NCI-H446 treated with DMSO at 0.1 percent for 48 hours (cell line): Measurements from ENCODE around the gene EDC3.
"Not testable (repeated sequence)": the region's sequence is repeated elsewhere in the genome, so short reads cannot be mapped to it uniquely, and the experiment has no call there.

Experiments
- DNase-seq: peaks from one replicate; lab custom pipeline; 2025; lab: John Stamatoyannopoulos, UW

The EDC3 gene

DNA sequence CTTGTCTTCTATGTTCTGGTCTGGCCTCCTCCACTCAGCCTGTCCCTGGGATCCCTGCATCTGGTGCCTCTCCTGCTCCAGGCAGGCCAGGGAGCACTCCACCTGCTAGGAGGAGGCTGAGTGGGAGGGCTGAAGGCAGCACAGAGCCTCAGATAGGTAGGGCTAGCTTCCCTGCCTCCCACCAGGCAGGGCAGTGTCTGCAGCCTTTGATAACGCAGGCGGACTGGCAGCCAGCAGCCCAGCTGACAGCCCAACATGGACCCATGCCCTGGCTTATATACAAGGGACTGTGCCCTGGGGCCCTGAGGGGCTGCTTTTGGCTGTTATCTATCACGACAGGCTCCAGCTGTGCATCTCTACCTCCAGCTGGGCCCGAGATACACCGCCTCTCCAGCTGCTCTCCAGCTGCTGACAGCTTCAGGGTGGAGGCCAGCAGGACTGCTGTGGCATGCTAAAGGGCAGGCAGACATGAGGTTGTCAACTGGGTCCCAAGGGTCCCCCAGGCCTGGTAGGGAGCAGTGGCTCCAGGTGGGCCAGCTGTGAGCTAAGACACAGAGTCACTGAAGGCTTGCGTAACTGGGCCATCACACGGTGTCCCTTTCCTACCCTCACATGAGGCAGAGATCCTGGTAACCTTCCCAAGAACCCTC, 85.4 kb downstream of the EDC3 start:
- DNase-seq = no peak

GRCh38 chr15:74609938-74610301, 85.9 kb downstream of the EDC3 start:
- no peak for DNase-seq

- no peak for DNase-seq
Measured at GRCh38 chr15:74608786-74609185, 87.0 kb downstream of the EDC3 start.

DNA sequence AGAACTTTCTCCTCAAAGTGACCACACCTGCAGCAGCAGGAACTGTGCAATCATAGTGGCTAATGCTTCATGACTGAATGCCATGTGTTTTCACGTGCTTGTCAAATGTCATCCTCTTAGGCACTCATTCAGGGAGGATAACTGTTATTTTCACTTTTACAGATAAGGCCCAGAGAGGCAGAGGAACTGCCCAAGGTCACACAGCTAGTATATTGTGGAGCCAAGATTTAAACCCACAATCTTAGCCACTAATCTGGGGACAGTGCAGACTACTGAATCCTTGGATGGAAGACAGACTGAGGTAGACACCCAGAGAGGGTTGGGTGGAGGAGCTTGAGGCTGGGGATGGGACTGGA, 90.1 kb downstream of the EDC3 start:
- no peak for DNase-seq

DNA sequence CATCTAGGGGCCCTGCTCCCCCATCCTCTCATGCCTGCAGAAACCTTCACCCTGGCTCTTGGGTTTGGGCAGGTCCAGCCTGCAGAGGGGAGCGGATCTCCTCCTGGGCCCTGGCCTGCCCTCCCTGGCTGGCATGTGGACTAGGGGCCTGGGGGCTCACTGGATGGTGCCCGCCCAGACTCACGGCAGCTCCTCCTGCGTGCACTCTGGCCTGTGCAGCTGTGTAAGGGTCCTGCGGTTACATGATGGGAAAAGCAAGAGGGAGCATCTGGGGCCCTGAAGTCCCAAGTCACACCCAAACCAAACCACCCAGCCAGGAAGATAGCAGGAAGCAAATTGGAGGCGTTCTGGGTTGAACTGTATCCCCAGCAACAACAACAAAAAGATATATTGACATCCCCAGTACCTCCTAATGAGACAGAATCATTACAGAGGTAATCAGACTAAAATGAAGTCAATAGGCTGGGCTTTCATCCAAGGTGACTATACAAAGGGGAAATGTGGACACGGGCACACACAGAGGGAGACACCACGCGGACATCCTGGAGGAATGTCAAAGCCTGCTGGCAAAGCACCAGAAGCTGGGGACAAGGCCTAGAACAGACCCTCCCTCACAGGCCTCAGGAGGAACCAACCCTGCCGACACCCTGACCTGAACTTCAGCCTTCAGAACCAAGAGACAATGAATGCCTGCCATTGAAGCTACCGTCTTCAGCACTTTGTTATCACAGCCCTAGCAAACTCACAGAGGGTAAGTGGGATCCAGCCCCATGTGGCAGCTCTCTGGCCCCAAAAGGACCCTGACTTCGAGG, 90.6 kb downstream of the EDC3 start:
- no peak for DNase-seq

GRCh38 chr15:74603789-74604705, 91.8 kb downstream of the EDC3 start:
- no peak for DNase-seq

GRCh38 chr15:74603026-74603788, 92.6 kb downstream of the EDC3 start:
- DNase-seq = no peak

DNA sequence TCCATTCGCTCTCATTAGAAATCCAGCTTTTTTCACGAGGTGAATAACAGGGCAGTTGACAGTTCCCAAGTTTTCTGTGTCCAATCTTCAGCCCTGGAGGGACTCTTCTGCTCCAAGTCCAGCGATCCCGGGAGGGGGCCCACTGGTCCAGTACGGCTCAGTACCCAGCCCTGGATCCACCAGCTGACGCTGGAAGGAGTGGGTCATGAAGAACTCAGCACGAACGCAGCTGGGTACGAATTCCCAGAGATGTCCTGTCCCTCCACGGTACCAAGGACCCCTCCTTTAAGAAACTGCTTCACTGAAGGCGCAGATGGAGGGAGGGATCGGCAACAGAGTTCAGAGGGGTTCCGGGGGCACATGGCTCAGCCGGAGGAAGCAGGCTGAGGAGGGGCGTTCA, 96.7 kb downstream of the EDC3 start:
- DNase-seq = no peak

DNA sequence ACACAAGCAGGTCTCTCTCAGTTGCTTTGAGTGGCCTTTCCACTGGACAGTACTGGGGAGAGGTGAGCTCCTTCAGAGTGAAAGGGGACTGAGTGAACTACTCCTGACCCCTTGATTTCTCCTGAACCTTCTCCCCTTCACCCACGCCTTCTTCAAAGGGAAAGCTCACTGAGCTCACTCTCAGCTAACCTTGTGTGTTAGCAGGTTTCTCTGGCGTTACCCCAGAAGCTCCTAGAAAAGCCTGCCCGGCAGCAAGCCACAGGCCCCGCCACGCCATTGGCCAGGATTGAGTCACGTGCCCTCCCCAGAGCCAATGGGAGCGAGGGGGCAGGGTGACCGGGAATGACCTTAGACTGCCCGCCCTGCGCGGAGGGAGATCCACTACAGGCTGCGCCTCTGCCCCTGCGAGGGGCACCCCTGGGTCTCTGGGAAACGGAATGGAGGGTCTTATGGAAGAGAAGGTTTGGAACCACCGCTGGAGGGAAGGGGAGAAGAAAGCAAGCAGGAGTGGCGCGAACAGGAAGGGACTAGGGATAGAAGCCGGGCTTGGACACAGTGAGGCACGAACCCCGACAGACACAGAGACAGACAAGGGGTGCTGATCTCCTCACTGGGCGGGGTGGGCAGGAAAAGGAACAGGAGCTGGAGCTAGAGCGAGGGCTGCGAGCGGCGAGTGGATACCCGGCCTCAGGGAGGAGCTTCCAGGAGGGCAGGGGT, 97.5 kb downstream of the EDC3 start:
- no peak for DNase-seq

GRCh38 chr15:74597146-74597705, 98.6 kb downstream of the EDC3 start:
- DNase-seq = not testable (repeated sequence)

- DNase-seq = not testable (repeated sequence)
Measured at GRCh38 chr15:74596736-74597135, 99.1 kb downstream of the EDC3 start.

GRCh38 chr15:74595271-74595670, 100.6 kb downstream of the EDC3 start:
- no peak for DNase-seq

GRCh38 chr15:74594455-74594854, 101.4 kb downstream of the EDC3 start:
- DNase-seq = no peak

GRCh38 chr15:74593122-74593521, 102.7 kb downstream of the EDC3 start:
- no peak for DNase-seq

DNA sequence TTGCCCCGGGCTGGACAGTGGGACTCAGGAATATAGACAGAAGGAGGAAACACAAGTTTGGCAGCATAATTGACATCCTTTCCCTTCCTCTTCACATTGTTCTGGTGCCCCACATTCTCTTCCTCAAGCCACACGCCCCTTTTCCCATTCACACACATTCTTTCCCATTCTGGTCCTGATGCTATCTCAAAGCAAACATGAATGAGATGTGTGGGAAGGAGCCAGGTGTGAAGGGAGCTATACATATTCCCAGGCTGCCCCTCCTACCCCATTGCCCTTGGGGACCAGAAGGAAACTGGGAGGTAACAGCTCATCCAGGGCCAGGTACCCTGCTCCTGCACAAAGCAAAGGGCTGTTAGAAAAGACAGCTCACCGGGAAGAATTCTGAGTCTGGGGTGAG, 103.6 kb downstream of the EDC3 start:
- no peak for DNase-seq

DNA sequence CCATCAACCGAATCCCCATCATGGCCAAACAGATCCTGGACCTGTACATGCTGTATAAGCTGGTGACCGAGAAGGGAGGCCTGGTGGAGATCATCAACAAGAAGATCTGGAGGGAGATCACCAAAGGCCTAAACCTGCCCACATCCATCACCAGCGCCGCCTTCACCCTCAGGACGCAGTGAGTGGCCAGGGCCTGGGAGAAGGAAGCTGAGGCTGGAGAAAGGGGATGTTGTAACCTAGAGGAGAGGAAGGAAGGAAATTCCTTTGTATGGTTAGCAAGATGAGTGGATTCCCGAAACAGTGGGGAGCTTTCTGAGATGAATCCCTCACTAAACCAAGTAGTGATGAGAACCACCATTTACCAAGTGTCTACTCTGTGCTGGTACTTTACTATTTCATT, 106.0 kb downstream of the EDC3 start:
- no peak for DNase-seq

DNA sequence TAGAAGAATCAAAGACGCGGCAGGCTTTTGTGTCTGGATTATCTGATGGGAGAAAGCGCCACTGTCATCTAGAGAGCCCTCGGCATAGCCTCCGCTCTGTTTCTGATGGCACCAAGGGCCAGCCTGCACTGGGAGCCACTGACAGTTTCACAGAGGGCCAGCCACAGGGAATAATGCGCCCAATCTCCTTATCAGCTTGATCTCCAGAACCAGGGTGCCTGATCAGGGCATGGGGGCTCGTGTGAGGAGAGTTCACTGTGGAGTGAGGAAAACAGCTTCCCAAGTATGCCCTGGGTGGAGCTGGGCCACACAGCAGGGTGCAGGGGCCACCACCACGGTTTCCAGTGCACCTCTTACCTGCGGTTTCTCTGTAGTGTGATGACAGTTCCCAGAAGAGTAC, 110.0 kb downstream of the EDC3 start:
- DNase-seq = no peak

DNA sequence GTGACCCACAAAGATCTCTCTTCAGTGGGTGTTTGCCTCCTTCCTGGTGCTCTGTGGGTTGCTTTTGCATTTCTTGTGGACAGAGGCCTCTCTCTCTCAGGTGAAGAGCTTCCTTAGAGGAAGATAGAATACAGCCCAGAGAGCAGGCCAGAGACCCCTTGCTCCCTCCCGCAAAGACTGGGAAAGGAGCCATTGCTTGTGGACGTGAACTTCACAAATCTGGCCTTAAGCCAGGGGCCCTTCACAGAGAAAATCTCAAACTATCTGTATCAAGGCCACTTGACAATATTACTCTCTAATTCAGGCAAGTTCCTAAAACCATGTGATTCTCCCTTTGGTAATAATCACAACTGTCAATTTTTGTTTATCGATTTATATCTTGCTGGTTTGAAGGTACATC, 110.6 kb downstream of the EDC3 start:
- DNase-seq = no peak

DNA sequence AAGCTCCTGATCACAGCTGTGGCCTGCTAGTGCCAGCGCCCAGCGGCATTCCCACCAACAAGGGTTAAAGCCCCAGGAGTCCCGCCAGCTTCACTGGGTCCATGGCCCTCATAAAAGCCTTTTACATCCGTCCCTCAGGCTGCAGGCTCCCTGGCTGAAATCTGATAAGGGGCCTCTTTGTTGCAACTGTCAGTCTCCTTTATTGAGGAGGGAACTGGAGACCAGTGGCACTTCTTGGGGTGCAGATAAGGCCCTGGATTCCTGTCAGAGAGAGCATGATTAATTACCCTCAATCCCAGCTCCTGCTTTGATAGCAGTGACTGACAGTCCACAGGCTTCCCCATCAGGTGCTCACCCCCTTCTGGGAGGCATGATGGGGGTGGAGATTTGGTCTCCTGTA, 111.0 kb downstream of the EDC3 start:
- DNase-seq = no peak

DNA sequence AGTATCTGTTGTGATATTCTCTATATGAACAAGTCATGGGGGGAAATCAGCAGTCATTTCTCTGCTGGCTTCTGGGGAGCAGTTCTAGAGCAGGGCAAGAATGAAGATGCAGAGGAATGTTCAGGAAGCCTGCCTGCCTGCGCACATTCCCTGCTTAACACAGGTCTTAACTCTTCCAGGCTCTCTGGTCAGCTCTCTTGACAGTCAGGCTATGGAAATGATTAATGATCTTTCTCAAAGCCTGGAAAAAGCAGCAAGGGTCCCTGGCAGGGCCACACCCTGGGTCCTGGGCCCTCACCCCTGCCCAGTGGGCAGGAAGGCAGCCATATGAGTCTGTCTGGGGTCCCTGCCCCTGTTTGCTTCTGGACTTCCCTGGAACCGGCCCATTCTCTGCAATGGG, 111.6 kb downstream of the EDC3 start:
- no peak for DNase-seq
